HuH-7 (cell line): ENCODE measurements around the gene GOLGA2.
"Not testable (repeated sequence)": the region's sequence is repeated elsewhere in the genome, so short reads cannot be mapped to it uniquely, and the experiment has no call there.

Source experiments
- DNase-seq: peaks from one replicate; pipeline ENCODE4 v3.0.0; 2011; ENCODE audit warnings: low spot score

GOLGA2 gene

DNA sequence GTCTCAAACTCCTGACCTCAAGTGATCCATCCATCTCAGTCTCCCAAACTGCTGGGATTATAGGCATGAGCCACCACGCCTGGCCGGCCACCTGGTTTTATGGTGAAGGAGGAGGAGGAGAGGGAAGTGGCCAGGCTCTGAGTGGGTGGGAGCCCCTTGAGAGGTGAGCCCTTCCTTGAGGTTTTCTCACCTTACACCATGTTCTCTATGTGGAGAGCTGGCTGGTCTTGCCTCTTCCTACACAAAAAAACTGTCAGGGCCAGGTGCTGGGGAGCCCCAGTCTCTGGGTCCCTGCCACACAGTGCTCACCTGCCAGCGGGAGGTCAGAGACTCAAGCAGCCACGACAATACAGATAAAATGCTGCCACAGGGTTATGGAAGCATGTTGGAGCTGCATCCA, 18.3 kb upstream of the GOLGA2 start:
- no peak for DNase-seq

DNA sequence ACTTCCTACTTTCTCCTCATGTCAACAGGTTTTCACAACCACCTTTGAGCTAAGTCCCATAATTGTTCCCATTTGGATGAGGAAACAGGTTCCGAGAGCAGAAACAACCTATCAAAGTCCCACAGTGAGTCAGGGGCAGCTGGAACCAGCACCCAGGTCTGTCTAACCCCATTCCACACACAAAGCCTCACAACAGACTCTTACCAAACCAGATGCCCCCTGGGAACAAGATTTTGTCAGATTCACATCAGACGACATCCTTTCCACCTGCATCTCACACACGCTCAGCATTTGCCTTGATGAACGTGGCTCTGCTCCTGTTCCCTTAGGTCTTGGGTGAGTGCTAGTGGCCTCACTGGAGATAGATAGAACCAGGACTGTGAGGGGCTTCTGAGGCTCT, 17.3 kb upstream of the GOLGA2 start:
- no peak for DNase-seq

DNA sequence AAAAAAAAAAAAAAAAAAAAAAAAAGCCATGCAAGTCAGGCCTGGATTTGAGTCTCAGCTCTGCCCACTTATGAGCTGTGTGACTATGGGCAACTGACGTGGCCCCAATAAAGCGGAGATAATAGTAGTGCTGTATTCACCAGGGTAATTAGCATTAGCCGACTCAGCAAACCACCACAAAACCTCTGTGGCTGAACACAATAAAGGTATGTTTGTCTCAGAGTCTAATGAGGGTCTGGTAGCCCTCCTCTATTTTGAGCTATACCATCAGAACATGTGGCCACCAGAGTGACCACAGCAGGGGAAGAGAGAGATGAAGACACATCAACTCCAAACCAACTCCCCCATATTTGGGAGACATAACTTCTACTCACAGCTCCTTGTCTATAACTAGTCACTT, 16.2 kb upstream of the GOLGA2 start:
- no peak for DNase-seq

DNA sequence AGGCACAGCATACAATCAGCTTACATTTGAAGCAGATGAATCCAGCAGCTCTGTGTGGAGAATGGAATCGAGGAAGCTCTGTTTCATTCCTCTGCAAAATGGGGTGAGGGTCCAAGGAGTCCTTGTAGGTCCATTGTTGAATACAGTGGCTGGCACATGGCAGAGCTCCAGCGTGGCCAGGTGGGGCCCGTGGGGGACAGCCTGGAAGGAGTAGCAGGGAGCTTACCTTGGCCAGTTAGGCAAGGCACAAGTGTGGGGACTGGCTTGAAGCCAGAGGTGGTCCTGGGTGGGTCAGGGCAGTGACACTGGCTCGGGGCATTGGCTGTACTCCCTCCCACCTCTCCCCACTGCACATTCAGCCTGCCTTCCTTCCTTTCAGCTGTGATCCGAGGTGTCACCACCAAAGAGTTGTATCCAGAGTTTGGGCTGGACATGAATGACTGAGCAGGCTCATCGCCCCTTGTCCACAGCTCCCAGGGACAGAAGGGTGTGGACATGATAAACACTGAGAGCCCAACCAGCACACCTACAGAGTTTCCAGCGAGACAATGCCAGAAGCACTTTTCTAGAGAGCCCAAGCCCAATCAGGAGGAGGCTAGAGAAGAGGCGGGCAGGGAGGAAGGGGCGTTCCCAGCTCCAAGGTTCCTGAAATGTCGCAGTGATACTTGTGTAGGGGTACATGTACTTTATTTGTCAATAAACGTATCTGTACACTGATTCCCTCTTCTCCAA, 12.6 kb upstream of the GOLGA2 start:
- DNase-seq = no peak

DNA sequence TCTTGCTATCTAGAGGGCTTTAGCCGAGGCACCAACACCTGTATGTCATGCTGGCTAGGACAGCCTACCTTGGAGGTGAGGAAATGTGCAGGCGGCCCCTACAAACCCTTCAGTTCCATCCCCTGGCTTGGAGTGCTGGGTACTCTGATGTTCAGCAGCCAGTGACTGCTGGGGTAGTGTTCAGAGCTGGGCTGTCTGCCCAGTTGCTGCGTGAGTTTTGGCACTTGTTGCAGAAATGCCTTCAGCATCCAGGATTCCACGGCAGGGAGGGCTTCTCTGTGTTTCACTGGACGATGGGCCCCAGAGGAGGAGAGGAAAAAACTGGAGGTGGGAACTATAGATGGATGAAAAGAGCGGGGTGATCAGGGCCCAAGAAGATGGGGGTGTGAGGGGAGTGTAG, 10.6 kb upstream of the GOLGA2 start:
- DNase-seq = no peak

DNA sequence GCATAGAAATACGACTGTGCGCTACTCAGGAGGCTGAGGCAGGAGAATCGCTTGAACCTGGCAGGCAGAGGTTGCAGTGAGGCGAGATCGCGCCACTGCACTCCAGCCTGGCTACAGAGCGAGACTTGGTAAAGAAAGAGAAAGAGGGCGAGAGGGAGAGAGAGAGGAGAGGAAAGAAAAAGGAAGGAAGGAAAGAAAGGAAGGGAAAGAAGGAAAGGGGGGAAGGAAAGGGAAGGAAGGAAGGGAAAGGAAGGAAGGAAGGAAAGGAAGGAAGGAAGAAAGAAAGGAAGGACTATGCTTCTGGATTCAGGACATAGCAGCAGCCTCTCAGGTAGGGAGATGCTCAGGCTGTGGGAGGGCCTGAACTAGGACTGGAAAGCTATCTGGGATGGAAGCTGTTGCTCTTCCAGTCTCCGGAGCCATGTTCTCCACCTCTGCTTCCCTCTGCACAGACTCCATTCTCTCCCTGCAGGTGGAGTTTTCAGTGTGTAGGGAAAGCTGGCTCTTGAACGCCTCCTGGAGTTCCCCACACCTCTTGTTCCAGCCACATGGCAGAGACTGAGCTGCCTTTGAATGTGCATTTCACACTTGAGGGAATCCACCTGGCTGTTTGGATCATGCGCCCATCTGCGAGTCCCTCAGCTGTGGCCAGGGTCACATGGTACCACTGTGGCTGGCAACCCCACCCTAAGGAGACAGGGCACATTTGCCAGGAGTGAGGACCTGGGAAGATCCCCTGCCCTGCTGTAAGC, 9.4 kb upstream of the GOLGA2 start:
- DNase-seq = no peak

DNA sequence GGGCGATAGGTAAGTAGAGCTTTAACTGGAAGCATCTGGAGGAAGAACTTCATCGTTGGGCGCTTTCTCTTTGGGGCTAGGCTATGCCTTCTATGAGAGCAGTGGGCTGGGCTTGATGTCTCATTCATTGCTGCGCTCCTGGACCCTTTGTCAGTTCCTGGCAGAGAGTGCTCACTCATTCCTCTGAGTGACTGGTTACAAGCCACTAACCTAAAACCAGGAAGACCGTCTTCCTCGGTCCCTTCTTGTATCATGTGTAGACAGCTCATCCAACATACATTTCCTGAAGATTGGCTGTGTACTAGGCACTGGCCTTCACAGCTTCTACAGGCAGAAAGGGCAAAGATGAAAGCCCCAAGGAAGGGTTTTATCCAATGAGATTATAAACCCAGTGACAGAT, 6.7 kb upstream of the GOLGA2 start:
- no peak for DNase-seq

DNA sequence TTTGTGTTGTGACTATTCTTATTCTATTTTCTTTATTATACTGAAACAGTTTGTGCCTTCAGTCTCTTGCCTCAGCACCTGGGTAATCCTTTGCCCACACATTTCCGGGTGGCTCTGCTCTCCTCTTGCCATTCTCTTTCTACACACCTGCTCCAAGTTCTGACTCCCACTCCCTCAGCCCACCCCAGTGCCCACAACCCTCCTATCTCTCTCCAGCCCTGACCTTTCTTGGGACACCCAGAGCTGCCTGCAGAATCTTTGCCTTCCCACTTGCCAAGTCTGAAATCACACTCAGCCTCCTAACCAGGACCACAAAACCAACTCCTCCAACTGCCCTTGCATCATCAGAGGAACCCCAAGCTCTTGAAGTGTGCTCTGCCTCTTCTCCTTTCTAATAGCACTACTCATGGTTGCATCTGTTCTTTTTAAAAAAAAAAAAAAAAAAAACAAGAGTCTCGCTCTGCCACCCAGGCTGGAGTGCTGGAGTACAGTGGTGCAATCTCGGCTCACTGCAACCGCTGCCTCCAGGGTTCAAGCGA, 4.3 kb upstream of the GOLGA2 start:
- no peak for DNase-seq

DNA sequence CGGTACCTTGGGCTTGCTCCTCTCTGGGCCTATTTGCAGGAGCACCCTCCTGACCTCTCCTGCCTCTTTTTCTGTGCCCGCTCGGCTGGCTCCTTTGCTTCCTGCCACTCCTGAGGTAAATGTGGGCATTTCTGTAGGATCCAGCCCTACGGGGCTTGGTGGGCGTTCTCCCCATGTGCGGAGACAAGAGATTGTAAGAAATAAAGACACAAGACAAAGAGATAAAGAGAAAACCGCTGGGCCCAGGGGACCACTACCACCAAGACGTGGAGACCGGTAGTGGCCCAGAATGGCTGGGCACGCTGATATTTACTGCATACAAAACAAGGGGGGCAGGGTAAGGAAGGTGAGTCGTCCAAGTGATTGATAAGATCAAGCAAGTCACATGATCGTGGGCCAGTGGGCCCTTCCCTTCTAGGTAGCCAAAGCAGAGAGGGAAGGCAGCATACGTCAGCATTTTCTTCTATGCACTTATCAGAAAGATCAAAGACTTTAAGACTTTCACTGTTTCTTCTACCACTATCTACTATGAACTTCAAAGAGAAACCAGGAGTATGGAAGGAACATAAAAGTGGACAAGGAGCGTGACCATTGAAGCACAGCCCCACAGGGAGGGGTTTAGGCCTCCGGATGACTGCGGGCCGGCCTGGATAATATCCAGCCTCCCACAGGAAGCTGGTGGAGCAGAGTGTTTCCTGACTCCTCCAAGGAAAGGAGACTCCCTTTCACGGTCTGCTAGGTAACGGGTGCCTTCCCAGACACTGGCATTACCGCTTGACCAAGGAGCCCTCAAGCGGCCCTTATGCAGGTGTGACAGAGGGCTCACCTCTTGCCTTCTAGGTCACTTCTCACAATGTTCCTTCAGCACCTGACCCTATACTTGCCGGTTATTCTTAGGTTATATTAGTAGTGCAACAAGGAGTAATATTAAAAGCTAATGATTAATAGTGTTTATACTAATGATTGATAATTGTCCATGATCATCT, 3.6 kb upstream of the GOLGA2 start:
- DNase-seq = not testable (repeated sequence)

DNA sequence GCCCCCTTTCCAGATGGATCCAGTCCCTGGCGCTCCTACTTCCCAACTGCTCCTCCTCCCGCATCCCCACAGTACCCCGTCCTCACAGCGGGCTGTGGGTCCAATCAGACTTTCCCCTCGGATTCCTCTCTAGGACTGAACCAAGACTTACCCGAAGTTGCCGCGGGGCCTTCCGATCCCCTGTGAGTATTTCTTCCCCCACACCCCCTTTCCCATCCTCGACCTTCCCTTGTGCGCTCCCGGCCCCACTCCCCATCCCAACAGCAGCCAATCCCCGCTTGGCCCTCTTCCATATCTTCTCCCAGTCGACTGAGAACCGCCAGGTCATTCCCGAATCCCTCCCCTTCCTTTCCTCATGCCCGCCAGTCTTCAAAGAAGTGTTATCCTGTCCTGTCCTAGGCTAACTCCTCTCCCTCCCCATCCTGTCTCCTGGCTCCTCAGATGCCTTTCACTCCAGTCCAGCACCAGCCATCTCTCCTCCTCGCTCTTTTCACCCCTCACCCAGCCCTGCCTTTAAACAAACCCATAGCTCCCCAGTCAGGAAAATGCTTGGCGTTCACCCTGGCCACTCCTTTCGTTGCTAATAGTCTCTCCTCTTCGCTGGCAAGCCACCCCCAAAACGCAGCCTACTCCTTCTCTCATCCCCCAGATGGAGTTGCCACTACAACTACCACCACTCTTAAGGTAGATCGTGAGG, 915 bp upstream of the GOLGA2 start:
- peak; percentile 50 for DNase-seq

DNA sequence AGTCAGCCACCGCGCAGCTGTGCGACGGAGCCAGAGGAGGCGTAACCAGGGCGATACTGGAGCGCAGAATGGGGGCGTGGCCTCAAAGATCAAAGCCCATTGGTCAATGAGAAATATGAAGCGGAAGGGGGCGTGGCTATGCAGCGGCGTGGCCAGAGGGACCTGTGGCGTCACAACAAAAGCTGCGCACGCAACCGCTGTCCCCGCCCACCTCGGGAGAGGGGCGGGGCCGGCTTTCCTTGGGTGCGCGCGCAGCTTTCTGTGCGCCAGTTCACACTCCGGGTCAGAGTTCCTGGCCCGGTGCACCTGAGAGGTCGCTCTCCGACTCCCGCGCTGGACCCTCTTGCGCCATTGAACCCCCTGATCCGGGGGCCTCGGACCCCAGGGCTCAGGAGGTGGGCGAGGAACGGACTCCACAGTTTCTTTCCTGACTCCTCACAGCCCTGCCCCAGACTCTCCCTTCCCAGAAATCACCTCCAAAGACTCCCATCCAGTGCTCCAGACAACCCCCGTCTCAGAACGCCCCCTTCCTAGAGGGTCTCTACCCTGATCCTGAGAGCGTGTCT, 284 bp upstream of the GOLGA2 start, which contains the start of gene SWI5:
SWI5 (plus strand) TSS at position 269 of the 566 bp plus-strand sequence.
- DNase-seq = peak; percentile 97

DNA sequence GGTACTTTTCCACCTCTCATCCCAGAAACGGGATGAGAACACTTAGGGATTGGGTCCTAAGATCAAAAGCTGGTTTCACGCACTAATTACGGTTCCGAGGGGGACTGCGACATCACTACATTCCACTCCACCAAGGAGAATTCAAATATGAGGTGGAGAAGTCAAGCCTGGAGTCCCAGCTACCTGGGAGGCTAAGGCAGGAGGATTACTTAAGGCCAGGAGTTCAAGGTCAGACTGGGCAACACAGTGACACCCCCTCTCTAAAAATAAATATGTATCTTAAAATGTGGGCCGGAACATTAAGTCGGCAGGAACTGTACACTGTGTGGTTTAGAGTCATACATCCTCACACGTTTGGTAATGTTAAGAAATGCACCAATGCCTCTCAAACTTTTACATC, 1.6 kb downstream of the GOLGA2 start:
- DNase-seq = no peak

DNA sequence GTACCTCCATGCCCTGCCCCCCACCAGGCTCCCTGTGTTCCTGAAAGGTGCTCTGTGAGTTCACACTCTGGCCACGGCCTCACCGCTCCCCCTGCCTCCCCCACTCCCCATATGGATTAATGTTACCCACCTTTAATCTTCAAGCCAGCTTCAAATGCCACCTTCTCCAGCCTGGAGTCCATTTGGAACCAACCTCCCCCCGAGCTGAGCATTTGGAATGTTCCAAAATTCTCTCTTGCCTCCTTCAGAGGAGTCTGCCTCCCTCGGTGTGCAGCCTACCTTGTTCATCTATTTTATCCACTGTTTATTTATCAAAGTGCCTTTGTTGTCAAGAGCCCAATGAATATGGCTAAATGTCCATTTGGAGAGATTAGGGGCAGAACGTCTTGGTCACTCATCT, 4.3 kb downstream of the GOLGA2 start:
- no peak for DNase-seq

DNA sequence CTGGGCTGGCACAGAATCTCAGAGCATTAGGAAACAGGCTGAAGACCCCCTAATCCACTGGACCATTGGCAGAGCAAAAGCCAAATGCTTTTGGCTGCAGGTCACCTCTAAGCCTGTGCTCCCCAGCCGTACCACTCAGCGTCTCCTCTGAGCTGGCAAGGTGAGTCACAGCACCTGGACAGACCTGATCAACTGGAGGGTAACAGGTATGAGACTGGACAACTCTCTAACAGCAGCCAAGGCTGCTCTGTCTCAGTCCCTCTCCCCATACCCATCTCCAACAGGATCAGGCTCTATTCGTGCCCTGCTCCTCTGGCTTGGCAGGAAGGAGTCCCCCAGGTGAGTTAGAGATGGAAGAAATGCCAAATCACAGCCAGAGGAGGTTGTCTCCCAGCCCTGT, 4.7 kb downstream of the GOLGA2 start:
- DNase-seq = no peak

DNA sequence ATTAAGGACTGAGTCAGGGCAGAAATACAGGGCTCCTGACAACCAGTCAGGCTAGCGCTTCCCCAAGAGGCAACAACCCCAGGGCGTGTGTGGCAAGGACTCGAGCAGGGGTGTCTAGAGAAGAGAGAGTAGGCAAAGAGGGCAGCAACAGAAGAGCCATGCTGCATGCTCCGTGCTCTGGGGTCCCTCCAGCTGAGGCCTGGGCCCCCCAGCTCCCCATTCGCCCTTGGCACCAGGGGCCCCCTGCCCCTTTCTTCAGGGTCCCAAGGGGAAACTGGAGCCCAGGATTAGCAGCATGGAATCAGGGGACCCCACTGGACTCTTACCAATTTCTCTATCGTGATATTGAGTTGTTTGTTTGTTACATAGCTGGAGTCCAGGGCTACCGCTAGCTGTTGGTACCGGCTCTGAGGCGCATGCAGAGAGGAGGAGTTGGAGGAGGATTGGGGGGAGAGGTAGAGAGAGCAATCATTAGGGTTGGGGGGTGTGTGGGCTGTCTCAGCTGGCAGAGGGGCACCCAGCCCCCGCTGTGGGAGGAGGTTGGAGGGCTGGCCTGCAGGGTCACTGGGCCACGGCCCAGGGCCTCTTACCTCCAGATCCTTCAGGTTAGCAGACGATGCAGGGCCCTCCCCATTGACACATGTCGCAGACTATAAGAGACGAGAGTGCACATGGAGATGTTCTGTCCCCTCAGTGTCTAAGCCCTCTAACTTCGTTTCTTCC, 8.8 kb downstream of the GOLGA2 start:
- no peak for DNase-seq

DNA sequence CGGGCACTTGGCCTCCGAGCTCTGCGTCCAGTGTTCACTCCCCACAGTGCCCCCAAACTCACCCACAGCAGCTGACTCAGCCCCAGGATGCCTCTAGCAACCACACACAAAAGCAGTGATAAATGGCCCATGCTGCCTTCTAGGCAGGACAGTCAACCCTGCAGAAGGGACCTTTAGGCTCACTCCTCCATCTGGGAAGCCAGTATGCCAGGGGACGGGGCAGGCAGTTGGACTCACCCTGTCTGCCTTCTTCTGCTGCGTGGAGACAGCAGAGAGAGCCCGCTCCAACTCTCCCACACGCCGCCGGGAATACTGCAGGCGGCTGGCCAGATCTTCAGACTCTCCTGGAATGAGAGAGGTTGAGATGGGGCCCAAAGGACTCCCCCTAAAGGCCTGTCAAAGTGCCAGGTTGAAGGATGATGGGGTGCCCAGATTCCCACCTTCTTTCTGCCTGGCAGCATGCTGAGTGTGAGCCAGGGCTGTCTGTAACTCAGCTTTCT, 10.4 kb downstream of the GOLGA2 start:
- DNase-seq = no peak

DNA sequence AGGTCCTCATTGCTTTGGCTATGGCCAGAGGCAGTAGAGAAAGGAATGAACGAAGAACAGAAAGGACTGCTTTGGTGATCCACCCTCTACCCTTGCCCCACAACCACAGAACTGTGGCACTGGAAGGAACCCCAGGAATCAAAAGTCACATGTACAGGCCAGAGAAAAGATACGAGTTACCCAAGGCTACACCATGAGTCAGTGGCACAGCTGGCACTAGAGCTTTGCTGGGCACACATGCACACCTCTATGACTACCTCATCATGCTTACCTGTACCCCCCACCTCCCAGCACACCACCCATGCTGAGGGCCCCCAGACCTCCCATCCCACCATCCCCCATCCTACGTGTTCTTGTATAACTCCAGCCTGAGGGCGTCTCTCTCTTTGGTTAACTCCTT, 13.1 kb downstream of the GOLGA2 start:
- DNase-seq = no peak

DNA sequence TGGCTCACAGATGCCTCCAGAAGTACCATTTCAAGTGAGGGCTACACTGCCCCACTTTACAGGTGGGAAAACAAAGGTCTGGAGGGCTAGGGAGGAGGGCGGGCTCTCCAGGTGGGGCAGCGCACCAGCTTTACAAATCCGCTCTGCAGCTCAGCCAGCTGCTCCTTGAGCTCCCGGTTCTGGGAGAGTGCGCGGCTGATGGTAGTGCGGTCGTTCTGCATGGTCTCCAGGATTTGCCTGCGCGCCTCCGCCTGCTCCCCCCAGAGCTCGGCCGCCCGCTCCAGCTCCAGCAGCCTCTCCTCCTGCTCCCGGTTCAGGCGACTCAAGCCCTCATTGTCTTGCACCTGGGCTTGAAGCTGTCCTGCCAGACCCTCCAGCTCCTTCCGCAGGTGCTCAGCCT, 15.5 kb downstream of the GOLGA2 start:
- DNase-seq = no peak

DNA sequence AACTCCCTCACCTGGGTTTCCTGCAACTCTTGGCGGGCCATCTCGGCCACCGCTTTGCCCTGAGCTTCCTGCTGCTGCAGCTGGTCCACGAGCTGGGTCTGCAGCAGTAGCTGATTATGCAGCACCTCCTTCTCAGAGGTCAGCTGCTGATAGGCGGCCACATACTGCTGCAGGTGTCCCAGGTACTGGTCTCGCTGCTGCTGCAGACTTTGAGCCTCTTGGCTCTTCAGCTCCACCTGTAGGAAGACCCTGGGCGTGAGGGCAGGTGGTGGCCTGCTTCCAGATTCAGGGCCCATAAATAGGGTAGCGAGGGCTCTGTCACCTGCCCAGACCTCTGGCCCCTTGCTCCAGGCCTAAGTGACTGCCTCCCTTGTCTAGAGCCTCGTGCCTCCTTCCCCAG, 16.7 kb downstream of the GOLGA2 start:
- no peak for DNase-seq

DNA sequence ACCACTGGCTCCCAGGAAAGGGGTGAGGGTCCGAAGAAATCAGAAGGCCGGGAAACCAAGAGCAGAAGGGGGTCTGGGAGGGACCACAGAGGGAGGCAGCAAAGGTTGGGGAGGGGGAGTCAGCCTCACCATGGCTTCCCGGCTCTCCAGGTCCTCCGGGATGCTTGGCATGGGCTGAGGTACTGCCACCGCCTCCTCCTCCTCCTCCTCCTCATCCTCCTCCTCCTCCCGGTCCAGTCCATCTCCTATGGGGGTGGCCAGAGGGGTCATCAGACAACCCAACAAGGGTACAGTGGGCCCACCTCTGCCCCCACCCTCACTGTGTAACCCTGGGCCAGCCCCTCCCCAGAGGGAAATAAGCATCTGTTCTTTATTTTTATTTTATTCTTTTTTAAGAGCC, 17.5 kb downstream of the GOLGA2 start:
- DNase-seq = no peak
